IMR-90 (cell line): Measurements from ENCODE around the gene FBXW2. TPM values are rescaled to one million over a fixed set of nuclear protein-coding genes. Genes with fewer than 3 reads are reported as not detected.

Source experiments
- polyA plus RNA-seq, 3 experiments: library from polyadenylated mRNA; depleted of rRNA; stranded (reverse); fragments of >200 nt; gene quantifications; 2 replicates each; pipeline ENCODE4 v1.2.3, GENCODE V29; 2012; ENCODE audit warnings: low replicate concordance in 1 of 3
- total RNA-seq: library from RNA; depleted of rRNA; stranded (reverse); fragments of >200 nt; gene quantifications from 2 replicates; pipeline ENCODE4 v1.2.3, GENCODE V29; 2012; rRNA removed

Gene FBXW2
- total and polyA plus RNA-seq, 2 of the 4 experiments (the other 2 are of a cell fraction), result 27.1 to 43.5 TPM

Other genes with a start within 250 kb of the FBXW2 start
- 29.4 and 31.7 TPM in 2 replicates for gene CDK5RAP2, start 213.2 kb downstream of the FBXW2 start, total RNA-seq
- gene CDK5RAP2, start 213.2 kb downstream of the FBXW2 start, polyA plus RNA-seq (2012; rRNA removed), result 27.9 and 29.5 TPM in 2 replicates
- gene MEGF9, start 78.9 kb downstream of the FBXW2 start, total RNA-seq, result 3.4 and 4.7 TPM in 2 replicates
- 3.0 and 3.4 TPM in 2 replicates for gene MEGF9, start 78.9 kb downstream of the FBXW2 start, polyA plus RNA-seq (2012; rRNA removed)
- gene PSMD5, start 49.5 kb upstream of the FBXW2 start, total RNA-seq, result 25.6 and 38.9 TPM in 2 replicates
- gene PSMD5, start 49.5 kb upstream of the FBXW2 start, polyA plus RNA-seq (2012; rRNA removed), result 23.1 and 26.1 TPM in 2 replicates
- gene PHF19, start 83.8 kb upstream of the FBXW2 start, total RNA-seq, result 36.1 and 37.6 TPM in 2 replicates
- 55.6 and 56.9 TPM in 2 replicates for gene PHF19, start 83.8 kb upstream of the FBXW2 start, polyA plus RNA-seq (2012; rRNA removed)
- gene TRAF1, start 133.4 kb upstream of the FBXW2 start, total RNA-seq, result 3.1 and 3.9 TPM in 2 replicates
- 3.7 and 4.1 TPM in 2 replicates for gene TRAF1, start 133.4 kb upstream of the FBXW2 start, polyA plus RNA-seq (2012; rRNA removed)